Right cardiac atrium (tissue), 5 donors: ENCODE data around the gene GPM6B. TPM values are rescaled to one million over a fixed set of nuclear protein-coding genes. Genes with fewer than 3 reads are reported as not detected.

ENCODE experiments used
- ATAC-seq, 2 donors: fragments of 200-7000 bp; cut with Tn5 transposase; one replicate each; pipeline versions ENCODE4 v1.8.0 to v1.9.1; 2020; ENCODE audit warnings: moderate library complexity in 2 of 2, mild to moderate bottlenecking in 1 of 2
- DNase-seq, 3 donors: peaks; one replicate each; pipeline ENCODE4 v3.0.0-alpha.2; 2020
- H3K27ac ChIP-seq: one replicate; pipeline ENCODE4 v1.5.1; 2013; ENCODE audit warnings: mild to moderate bottlenecking, low read length, control low read depth, moderate library complexity
- H3K27me3 ChIP-seq: one replicate; pipeline ENCODE4 v1.6.1; 2013; ENCODE audit not compliant: control insufficient read depth, insufficient read depth
- H3K4me1 ChIP-seq: one replicate; pipeline ENCODE4 v1.6.1; 2013; ENCODE audit warnings: low read length; ENCODE audit not compliant: control insufficient read depth, insufficient read depth
- H3K4me3 ChIP-seq: one replicate; pipeline ENCODE4 v1.5.1; 2013; ENCODE audit warnings: low read length, control low read depth
- H3K9me3 ChIP-seq: one replicate; pipeline ENCODE4 v1.6.1; 2013; ENCODE audit warnings: low read length; ENCODE audit not compliant: control insufficient read depth
- WGBS: extraction: QIAGEN DNeasy Blood & Tissue Kit; methylation state at CpG from one replicate; pipeline ENCODE4 v1.1.7; 2013; 5-methylcytosine and 5-hydroxymethylcytosine counted together
- intact Hi-C, 4 donors: fragments of 100-400 bp; cut with DNase I; formaldehyde crosslinking; loops; one replicate each; pipeline versions ENCODE4 v1.11.0 to v1.14.0; 2022 to 2023
- polyA plus RNA-seq: library from polyadenylated mRNA; stranded (reverse); fragments of 200-250 nt; gene quantifications from one replicate; pipeline ENCODE4 v1.2.3, GENCODE V29; 2013
- total RNA-seq, 4 donors: library from RNA; stranded (reverse); fragmentation: NEBNext Ultra II Directional; extraction: Animal tissue kit (Norgen Biotek cat#: 25700); gene quantifications; one replicate each; pipeline ENCODE4 v1.2.1, GENCODE V29; 2021
- donor health status: healthy with polysubstance abuse.
- donor health status: DM: no; HTN: yes; CAD: no.
- donor health status: DM: no; HTN: no; CAD: no.
- donor health status: DM: no; HTN: yes; CAD: no; lungs with severe emphysema.
- donor health status: DM: yes; HTN: yes; CAD: no.

Gene GPM6B
- total and polyA plus RNA-seq, 5 donors = 11.0 to 16.4 (median 12.0) TPM

GRCh38 chrX:13764765-13765164, 52.1 kb downstream of the GPM6B start:
- DNase-seq = peak; percentile 21 to 73 (median 63)
- H3K9me3 ChIP-seq = no peaks in the 10 kb centered on the region
- H3K27ac ChIP-seq = no peak overlapping the region
- H3K4me3 ChIP-seq = no peak overlapping the region
- no peaks in the 10 kb centered on the region for H3K27me3 ChIP-seq
- 44% methylated on average over 6 of the region's 6 CpGs for WGBS
- peak; percentile 67 to 71 for ATAC-seq
- intact Hi-C loops = no loop called here
- H3K4me1 ChIP-seq = peaks cover 3% of the 10 kb centered on the region

GRCh38 chrX:13764281-13764680, 52.6 kb downstream of the GPM6B start:
- no peak for DNase-seq
- peaks cover 3% of the 10 kb centered on the region for H3K4me1 ChIP-seq
- ATAC-seq = peak; percentile 55 to 78
- 28% methylated on average over 7 of the region's 7 CpGs for WGBS
- no peak overlapping the region for H3K4me3 ChIP-seq
- H3K27me3 ChIP-seq = no peaks in the 10 kb centered on the region
- no peaks in the 10 kb centered on the region for H3K9me3 ChIP-seq
- intact Hi-C loops = no loop called here
- peak overlapping the region; percentile 68 for H3K27ac ChIP-seq

GRCh38 chrX:13763489-13763888, 53.4 kb downstream of the GPM6B start:
- peaks cover 3% of the 10 kb centered on the region for H3K4me1 ChIP-seq
- WGBS = 25% methylated on average over 8 of the region's 8 CpGs
- no peaks in the 10 kb centered on the region for H3K9me3 ChIP-seq
- DNase-seq (peak; percentile 61 to 83 (median 74)), ATAC-seq (peak; percentile 91 to 96)
- peak overlapping the region; percentile 25 for H3K4me3 ChIP-seq
- no peak overlapping the region for H3K27ac ChIP-seq
- intact Hi-C loops = no loop called here
- no peaks in the 10 kb centered on the region for H3K27me3 ChIP-seq

- Histone ChIP-seq H3K27me3 (no peaks in the 10 kb centered on the region), H3K9me3 (no peaks in the 10 kb centered on the region), H3K4me3 (no peak overlapping the region), H3K27ac (no peak overlapping the region), H3K4me1 (peaks cover 3% of the 10 kb centered on the region)
- intact Hi-C loops = no loop called here
- 61% methylated on average over 7 of the region's 7 CpGs for WGBS
- ATAC-seq = no peak
- DNase-seq = no peak
Measured at GRCh38 chrX:13761606-13762414, 55.1 kb downstream of the GPM6B start.

- ATAC-seq = no peak
- intact Hi-C loops = no loop called here
- Histone ChIP-seq H3K4me1 (peaks cover 3% of the 10 kb centered on the region), H3K27ac (no peak overlapping the region), H3K27me3 (no peaks in the 10 kb centered on the region), H3K4me3 (no peak overlapping the region), H3K9me3 (no peaks in the 10 kb centered on the region)
- WGBS = 60% methylated on average over 13 of the region's 13 CpGs
- DNase-seq = peak in 1 of 3 donors; percentile 21
Measured at GRCh38 chrX:13760426-13760825, 56.5 kb downstream of the GPM6B start.

GRCh38 chrX:13759152-13759718, 57.7 kb downstream of the GPM6B start:
- 80% methylated on average over 8 of the region's 8 CpGs for WGBS

GRCh38 chrX:13756381-13756780, 60.5 kb downstream of the GPM6B start:
- no peak for DNase-seq
- H3K27ac ChIP-seq = no peak overlapping the region
- H3K27me3 ChIP-seq = no peaks in the 10 kb centered on the region
- no peaks in the 10 kb centered on the region for H3K9me3 ChIP-seq
- no peak for ATAC-seq
- intact Hi-C loops = loop anchor here in 1 of 4 donors (10.0 kb wide), 1 partner anchor 278 kb away; no protein-coding TSS in a partner anchor
- WGBS = 93% methylated on average over 4 of the region's 4 CpGs
- H3K4me1 ChIP-seq = no peaks in the 10 kb centered on the region
- H3K4me3 ChIP-seq = no peak overlapping the region

More at GRCh38 chrX:13759152-13759718, 57.7 kb downstream of the GPM6B start:
- Histone ChIP-seq H3K27me3 (no peaks in the 10 kb centered on the region), H3K4me3 (no peak overlapping the region), H3K9me3 (no peaks in the 10 kb centered on the region), H3K4me1 (peaks cover 3% of the 10 kb centered on the region), H3K27ac (no peak overlapping the region)
- DNase-seq (no peak), ATAC-seq (no peak)
- intact Hi-C loops = loop anchor here in 1 of 4 donors (10.0 kb wide), 1 partner anchor 276 kb away; no protein-coding TSS in a partner anchor

- H3K4me3 ChIP-seq = no peak overlapping the region
- intact Hi-C loops = loop anchor here in 1 of 4 donors (10.0 kb wide), 1 partner anchor 280 kb away; no protein-coding TSS in a partner anchor
- H3K27me3 ChIP-seq = no peaks in the 10 kb centered on the region
- ATAC-seq = no peak
- WGBS = 79% methylated on average over 1 of the region's 1 CpG
- no peaks in the 10 kb centered on the region for H3K9me3 ChIP-seq
- no peaks in the 10 kb centered on the region for H3K4me1 ChIP-seq
- H3K27ac ChIP-seq = no peak overlapping the region
- DNase-seq = no peak
Measured at GRCh38 chrX:13755254-13755653, 61.6 kb downstream of the GPM6B start.

- Histone ChIP-seq H3K9me3 (no peaks in the 10 kb centered on the region), H3K4me1 (no peaks in the 10 kb centered on the region), H3K27me3 (no peaks in the 10 kb centered on the region), H3K27ac (no peak overlapping the region), H3K4me3 (no peak overlapping the region)
- WGBS = 90% methylated on average over 1 of the region's 1 CpG
- ATAC-seq (no peak), DNase-seq (no peak)
- intact Hi-C loops = loop anchor here in 2 of 4 donors (5.0 to 10.0 kb wide), 2 partner anchors 97 to 280 kb away; no protein-coding TSS in a partner anchor
Measured at GRCh38 chrX:13754765-13755164, 62.1 kb downstream of the GPM6B start.

- DNase-seq = no peak
- H3K4me1 ChIP-seq = no peaks in the 10 kb centered on the region
- H3K27ac ChIP-seq = no peak overlapping the region
- WGBS = 44% methylated on average over 3 of the region's 3 CpGs
- intact Hi-C loops = loop anchor here in 2 of 4 donors (5.0 to 10.0 kb wide), 2 partner anchors 95 to 282 kb away; no protein-coding TSS in a partner anchor
- H3K27me3 ChIP-seq = no peaks in the 10 kb centered on the region
- no peaks in the 10 kb centered on the region for H3K9me3 ChIP-seq
- ATAC-seq = no peak
- no peak overlapping the region for H3K4me3 ChIP-seq
Measured at GRCh38 chrX:13752646-13753045, 64.2 kb downstream of the GPM6B start.

GRCh38 chrX:13752141-13752540, 64.8 kb downstream of the GPM6B start:
- H3K9me3 ChIP-seq = no peaks in the 10 kb centered on the region
- no peaks in the 10 kb centered on the region for H3K4me1 ChIP-seq
- 91% methylated on average over 3 of the region's 3 CpGs for WGBS
- ATAC-seq (no peak), DNase-seq (no peak)
- no peak overlapping the region for H3K4me3 ChIP-seq
- intact Hi-C loops = loop anchor here in 2 of 4 donors (5.0 to 10.0 kb wide), 2 partner anchors 95 to 283 kb away; no protein-coding TSS in a partner anchor
- no peaks in the 10 kb centered on the region for H3K27me3 ChIP-seq
- no peak overlapping the region for H3K27ac ChIP-seq
